ENCODE results near the gene ZC3H15. TPM values are rescaled to one million over a fixed set of nuclear protein-coding genes. Genes with fewer than 3 reads are reported as not detected.
"Not testable (repeated sequence)": the region's sequence is repeated elsewhere in the genome, so short reads cannot be mapped to it uniquely, and the experiment has no call there.

The ZC3H15 gene
- total RNA-seq, 2 experiments from 2014 or later, result 82.5 to 87.1 TPM

DNA sequence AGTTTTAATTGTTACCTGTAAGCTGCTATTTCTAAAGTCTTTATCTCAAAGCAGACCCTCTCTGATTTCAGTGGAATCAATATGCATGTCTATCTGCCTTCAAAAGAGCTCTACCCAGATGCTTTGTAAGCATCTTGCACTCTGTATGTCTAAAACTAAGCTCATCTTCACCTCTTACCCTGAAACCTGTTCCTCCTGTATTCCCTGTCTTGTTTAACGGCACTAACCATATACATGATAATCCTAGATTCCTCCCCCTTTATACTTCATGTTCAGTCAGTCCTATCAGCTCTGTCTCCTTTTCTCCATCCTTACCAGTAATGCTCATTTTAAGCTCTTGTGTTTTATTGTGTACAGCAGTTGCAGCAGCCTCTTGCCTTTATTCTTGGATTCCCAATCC is 12.8 kb downstream of the ZC3H15 start:
- no peaks in the 10 kb centered on the region for H3K9me3 Mint-ChIP-seq
- H3K4me1 Mint-ChIP-seq (ENCODE audit: low read depth), result peaks cover 22% of the 10 kb centered on the region
- POLR2A ChIA-PET, result no interaction called here
- CTCF ChIA-PET, result interaction anchor here (1.1 kb wide), 1 partner anchor 11 kb away, joined by 3 read pairs; no protein-coding TSS in a partner anchor
- H3K27me3 Mint-ChIP-seq, result no peaks in the 10 kb centered on the region
- peaks cover 29% of the 10 kb centered on the region for H3K36me3 Mint-ChIP-seq
- no peak for DNase-seq
- no peak overlapping the region for H3K27ac Mint-ChIP-seq
- intact Hi-C loops (cut with micrococcal nuclease), result no loop called here
- H3K4me3 Mint-ChIP-seq, result no peak overlapping the region

DNA sequence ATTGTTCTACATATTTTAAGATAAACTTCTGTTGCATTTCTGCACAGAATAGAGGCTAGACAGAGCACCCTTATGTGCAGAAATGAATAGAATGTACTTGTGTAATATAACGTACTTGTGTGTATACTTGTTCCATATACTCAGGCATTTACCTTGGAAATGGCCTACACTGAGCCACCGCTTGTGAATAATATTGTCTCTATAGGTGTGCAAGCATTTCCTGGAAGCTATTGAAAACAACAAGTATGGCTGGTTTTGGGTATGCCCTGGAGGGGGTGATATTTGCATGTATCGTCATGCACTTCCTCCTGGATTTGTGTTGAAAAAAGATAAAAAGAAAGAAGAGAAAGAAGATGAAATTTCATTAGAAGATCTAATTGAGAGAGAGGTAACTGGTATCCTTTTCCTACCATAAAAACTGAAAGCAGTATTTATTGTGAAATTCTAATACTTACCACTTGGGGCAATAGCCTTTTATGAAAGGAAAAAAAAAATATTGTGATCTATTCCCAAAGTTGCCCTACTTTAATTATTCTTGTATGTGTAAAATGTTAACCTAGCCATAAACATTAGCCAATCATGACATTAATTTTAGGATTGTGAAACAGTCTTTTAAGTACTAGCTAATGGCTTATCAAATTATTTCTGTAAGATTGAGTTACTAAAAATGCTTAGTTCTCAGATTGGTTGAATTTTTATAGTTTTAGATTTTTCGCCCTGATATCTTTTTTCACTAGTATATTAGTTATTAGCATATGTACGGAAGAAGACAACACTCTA is 18.0 kb downstream of the ZC3H15 start:
- ChIA-PET CTCF (interaction anchor here (0.7 to 4.5 kb wide), 15 partner anchors 9 to 277 kb away, joined by 3 to 95 read pairs (median 4); partner anchors contain the start of gene ITGAV), POLR2A (interaction anchor here (1.0 kb wide), 1 partner anchor 10 kb away, joined by 4 read pairs; no protein-coding TSS in a partner anchor)
- Mint-ChIP-seq H3K27ac (no peak overlapping the region), H3K36me3 (peaks cover 52% of the 10 kb centered on the region), H3K4me1 (ENCODE audit: low read depth) (peaks cover 7% of the 10 kb centered on the region), H3K4me3 (no peak overlapping the region), H3K27me3 (no peaks in the 10 kb centered on the region), H3K9me3 (no peaks in the 10 kb centered on the region)
- intact Hi-C loops (cut with micrococcal nuclease), result loop anchor here (1.0 kb wide), 1 partner anchor 137 kb away; no protein-coding TSS in a partner anchor
- DNase-seq, result no peak

DNA sequence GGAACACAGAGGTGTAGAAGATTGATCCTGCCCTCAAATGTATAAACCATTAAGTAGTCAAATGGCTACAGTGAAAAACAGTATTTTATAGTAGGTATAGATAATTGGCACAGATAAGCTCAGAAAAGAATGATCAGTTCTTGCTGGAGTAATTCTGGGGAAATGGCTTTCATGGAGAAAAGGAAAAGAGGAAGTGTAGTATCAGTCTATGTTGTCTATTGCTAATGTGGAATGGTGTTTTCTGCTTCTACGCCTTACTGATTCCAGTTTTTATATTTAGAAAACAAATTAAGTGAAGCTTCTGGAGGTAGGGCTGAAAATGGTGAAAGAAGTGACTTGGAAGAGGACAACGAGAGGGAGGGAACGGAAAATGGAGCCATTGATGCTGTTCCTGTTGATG is 22.2 kb downstream of the ZC3H15 start:
- ChIA-PET POLR2A (no interaction called here), CTCF (interaction anchor here (1.2 kb wide), 1 partner anchor 12 kb away, joined by 3 read pairs; no protein-coding TSS in a partner anchor)
- H3K36me3 Mint-ChIP-seq, result peaks cover 41% of the 10 kb centered on the region
- H3K4me1 Mint-ChIP-seq (ENCODE audit: low read depth), result peaks cover 4% of the 10 kb centered on the region
- H3K9me3 Mint-ChIP-seq, result no peaks in the 10 kb centered on the region
- no peak overlapping the region for H3K4me3 Mint-ChIP-seq
- H3K27me3 Mint-ChIP-seq, result no peaks in the 10 kb centered on the region
- intact Hi-C loops (cut with micrococcal nuclease), result no loop called here
- no peak for DNase-seq
- no peak overlapping the region for H3K27ac Mint-ChIP-seq

DNA sequence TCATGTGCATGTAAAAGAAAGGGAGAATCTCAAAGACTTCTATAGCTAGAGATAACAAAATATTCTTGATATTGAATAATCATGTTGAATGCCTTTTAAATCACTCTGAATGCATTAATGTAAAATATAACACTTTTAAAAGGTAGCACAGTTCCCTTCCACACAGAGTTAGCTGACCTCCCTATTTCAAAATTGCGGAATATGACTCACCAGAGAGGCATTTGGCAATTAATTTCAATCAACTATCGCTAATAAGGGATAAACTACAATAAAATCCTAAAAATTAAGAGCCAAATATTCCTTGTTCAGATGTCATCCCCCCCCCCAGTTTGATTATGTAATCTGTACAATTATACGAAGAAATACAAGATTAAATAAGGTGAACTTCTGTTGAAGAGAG is 29.3 kb downstream of the ZC3H15 start:
- intact Hi-C loops (cut with micrococcal nuclease), result no loop called here
- no peak overlapping the region for H3K4me3 Mint-ChIP-seq
- H3K27ac Mint-ChIP-seq, result no peak overlapping the region
- H3K9me3 Mint-ChIP-seq, result no peaks in the 10 kb centered on the region
- CTCF ChIA-PET, result no interaction called here
- POLR2A ChIA-PET, result no interaction called here
- no peak for DNase-seq
- no peaks in the 10 kb centered on the region for H3K4me1 Mint-ChIP-seq (ENCODE audit: low read depth)
- H3K27me3 Mint-ChIP-seq, result no peaks in the 10 kb centered on the region
- peaks cover 22% of the 10 kb centered on the region for H3K36me3 Mint-ChIP-seq

DNA sequence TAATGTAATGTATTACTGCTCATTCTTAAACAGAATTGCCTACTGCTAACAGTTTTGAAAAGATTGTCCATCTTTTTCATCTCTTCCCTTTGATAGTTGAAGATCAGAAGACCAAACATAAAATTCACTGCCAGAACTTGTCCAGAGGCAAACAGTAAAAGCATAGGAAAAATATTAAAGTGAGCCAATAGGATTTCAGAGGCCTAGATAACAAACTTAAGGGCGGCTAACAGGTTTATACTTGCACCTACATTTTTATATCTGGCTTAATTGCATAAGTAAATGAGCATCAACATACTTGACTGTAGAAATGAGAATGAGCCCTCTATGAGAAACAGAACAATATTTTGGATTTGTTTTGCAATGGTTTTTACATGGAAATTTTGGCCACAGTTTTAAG is 30.3 kb downstream of the ZC3H15 start:
- Mint-ChIP-seq H3K36me3 (peaks cover 33% of the 10 kb centered on the region), H3K4me1 (ENCODE audit: low read depth) (no peaks in the 10 kb centered on the region), H3K27me3 (no peaks in the 10 kb centered on the region), H3K9me3 (no peaks in the 10 kb centered on the region), H3K27ac (no peak overlapping the region), H3K4me3 (no peak overlapping the region)
- POLR2A ChIA-PET, result no interaction called here
- CTCF ChIA-PET, result interaction anchor here (1.3 kb wide), 1 partner anchor 12 kb away, joined by 4 read pairs; no protein-coding TSS in a partner anchor
- intact Hi-C loops (cut with micrococcal nuclease), result no loop called here
- DNase-seq, result no peak

DNA sequence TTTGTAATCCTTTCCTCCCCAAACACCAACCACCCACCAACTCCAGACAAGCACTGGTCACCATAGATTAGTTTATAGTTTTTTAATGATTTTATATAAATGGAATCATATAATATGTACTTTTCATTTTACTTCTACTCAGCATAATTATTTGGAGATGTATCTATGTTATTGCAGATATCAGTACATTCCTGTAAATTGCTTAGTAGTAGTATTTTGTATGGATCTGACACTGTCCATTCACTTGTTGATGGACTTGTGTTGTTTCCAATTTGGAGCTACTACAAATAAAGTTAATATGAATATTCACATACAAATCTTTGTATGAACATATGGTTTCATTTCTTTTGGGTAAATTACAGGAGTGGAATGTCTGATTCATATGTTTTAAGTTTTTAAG is 31.0 kb downstream of the ZC3H15 start:
- ChIA-PET POLR2A (no interaction called here), CTCF (interaction anchor here (1.3 kb wide), 1 partner anchor 13 kb away, joined by 4 read pairs; no protein-coding TSS in a partner anchor)
- Mint-ChIP-seq H3K9me3 (no peaks in the 10 kb centered on the region), H3K36me3 (peaks cover 35% of the 10 kb centered on the region), H3K27ac (no peak overlapping the region), H3K4me3 (no peak overlapping the region), H3K4me1 (ENCODE audit: low read depth) (no peaks in the 10 kb centered on the region), H3K27me3 (no peaks in the 10 kb centered on the region)
- DNase-seq, result no peak
- intact Hi-C loops (cut with micrococcal nuclease), result no loop called here

DNA sequence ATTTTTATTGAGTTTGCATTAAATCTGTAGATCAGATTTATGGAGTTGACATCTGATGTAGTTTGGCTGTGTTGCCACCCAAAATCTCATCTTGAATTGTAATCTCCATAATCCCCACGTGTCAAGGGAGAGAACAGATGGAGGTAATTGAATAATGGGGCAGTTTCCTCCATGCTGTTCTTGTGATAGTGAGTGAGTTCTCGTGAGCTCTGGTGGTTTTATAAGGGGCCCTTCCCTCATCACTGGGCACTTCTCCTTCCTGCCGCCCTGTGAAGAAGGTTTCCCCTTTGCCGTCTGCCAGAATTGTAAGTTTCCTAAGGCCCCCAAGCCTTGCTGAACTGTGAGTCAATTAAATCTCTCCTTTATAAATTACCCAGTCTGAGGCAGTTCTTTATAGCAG is 32.2 kb downstream of the ZC3H15 start:
- Mint-ChIP-seq H3K27me3 (no peaks in the 10 kb centered on the region), H3K4me3 (no peak overlapping the region), H3K27ac (no peak overlapping the region), H3K4me1 (ENCODE audit: low read depth) (no peaks in the 10 kb centered on the region), H3K9me3 (no peaks in the 10 kb centered on the region), H3K36me3 (peaks cover 32% of the 10 kb centered on the region)
- ChIA-PET CTCF (no interaction called here), POLR2A (no interaction called here)
- no peak for DNase-seq
- intact Hi-C loops (cut with micrococcal nuclease), result no loop called here

DNA sequence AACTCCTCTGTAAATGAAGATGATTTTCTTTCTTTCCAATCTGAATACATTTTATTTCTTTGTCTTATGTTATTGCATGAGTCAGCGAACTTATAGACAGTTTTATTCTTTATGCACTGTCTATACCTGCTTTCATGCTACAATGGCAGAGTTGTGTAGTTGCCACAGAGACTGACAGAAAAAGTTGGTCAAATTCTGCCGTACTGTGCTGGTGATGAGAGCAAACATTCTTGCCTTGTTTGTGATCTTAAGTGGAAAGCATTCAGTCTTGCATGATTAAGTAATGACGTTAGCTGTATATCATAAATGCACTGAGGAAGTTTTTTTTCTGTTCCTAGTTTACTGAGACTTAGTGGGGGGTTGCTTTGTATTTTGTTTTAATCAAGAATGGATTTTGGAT is 32.9 kb downstream of the ZC3H15 start:
- ChIA-PET CTCF (no interaction called here), POLR2A (no interaction called here)
- Mint-ChIP-seq H3K27me3 (no peaks in the 10 kb centered on the region), H3K27ac (no peak overlapping the region), H3K4me3 (no peak overlapping the region), H3K9me3 (no peaks in the 10 kb centered on the region), H3K4me1 (ENCODE audit: low read depth) (no peaks in the 10 kb centered on the region), H3K36me3 (peaks cover 29% of the 10 kb centered on the region)
- DNase-seq, result no peak
- intact Hi-C loops (cut with micrococcal nuclease), result no loop called here

DNA sequence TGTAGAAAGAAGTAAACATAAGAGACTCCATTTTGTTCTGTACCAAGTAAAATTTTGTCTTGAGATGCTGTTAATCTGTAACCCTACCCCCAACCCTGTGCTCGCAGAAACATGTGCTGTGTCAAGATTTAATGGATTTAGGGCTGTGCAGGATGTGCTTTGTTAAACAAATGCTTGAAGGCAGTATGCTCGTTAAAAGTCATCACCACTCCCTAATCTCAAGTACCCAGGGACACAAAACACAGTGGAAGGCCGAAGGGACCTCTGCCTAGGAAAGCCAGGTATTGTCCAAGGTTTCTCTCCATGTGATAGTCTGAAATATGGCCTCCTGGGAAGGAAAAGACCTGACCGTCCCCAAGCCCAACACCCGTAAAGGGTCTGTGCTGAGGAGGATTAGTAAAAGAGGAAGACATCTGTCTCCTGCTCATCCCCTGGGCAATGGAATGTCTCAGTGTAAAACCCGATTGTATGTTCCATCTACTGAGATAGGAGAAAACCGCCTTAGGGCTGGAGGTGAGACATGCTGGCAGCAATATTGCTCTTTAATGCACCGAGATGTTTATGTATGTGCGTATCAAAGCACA is 35.6 kb downstream of the ZC3H15 start:
- DNase-seq; intact Hi-C loops (cut with micrococcal nuclease); H3K27ac Mint-ChIP-seq; H3K27me3 Mint-ChIP-seq; H3K4me1 Mint-ChIP-seq (ENCODE audit: low read depth); H3K9me3 Mint-ChIP-seq; H3K4me3 Mint-ChIP-seq; POLR2A ChIA-PET; CTCF ChIA-PET: not testable (repeated sequence)
- peaks cover 24% of the 10 kb centered on the region for H3K36me3 Mint-ChIP-seq

DNA sequence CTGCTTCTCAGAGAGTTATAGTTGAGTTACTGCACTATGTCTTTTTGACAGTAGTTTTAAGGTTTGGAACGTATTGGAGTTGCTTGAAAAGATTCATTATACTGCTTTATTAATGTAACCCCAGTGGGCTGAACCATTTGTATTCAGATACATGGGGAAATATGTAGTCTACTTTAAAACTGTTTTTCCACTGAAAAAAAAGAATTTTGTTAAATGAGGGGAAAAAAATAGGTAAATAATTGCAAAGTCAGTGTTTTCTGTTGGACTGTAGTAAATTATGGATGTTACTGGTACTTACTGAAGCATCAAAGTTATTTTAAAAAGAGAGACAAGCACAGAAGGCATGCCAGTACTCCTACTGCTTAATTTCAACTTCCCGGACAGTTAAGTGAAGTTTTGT is 36.4 kb downstream of the ZC3H15 start:
- intact Hi-C loops (cut with micrococcal nuclease), result no loop called here
- Mint-ChIP-seq H3K9me3 (no peaks in the 10 kb centered on the region), H3K4me3 (no peak overlapping the region), H3K36me3 (peaks cover 21% of the 10 kb centered on the region), H3K27me3 (no peaks in the 10 kb centered on the region), H3K27ac (no peak overlapping the region), H3K4me1 (ENCODE audit: low read depth) (no peaks in the 10 kb centered on the region)
- DNase-seq, result no peak
- ChIA-PET POLR2A (no interaction called here), CTCF (no interaction called here)

DNA sequence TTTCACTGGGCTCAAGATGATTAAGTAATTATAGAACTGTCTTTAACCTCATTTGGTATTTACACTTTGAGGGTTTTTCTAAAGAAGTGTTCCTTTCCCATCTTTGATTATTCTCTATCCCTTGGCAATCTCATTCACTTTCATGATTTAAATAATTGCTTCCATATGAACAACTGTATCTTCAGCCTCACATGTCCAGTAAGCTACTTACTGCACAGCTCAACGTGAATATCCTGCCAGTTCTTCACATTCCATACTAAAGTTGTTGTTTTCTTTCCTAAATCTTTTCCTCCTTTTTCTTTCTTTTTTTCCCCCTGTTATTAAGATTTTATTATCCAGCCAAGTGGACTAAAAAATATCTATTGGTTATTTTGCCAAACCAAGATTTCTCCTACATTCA is 37.7 kb downstream of the ZC3H15 start:
- intact Hi-C loops (cut with micrococcal nuclease), result no loop called here

DNA sequence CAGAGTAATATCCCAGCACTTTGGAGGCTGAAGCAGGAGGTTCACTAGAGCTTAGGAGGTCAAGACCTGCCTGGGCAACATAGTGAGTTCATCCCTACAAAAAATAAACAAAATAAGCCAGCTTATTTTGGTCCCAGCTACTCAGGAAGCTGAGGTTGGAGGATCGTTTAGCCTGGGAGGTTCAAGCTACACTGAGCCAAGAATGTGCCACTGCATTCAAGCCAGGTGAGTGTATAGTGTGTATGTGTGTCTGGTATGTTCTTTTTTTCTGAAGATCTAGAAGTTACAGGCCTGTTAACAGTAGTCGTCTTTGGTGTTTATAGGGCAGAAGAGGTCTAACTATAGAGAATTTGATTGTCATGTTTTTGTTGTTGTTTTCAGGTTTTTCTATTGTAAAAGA is 40.2 kb downstream of the ZC3H15 start:
- intact Hi-C loops (cut with micrococcal nuclease), result no loop called here
- POLR2A ChIA-PET, result no interaction called here
- H3K27ac Mint-ChIP-seq, result no peak overlapping the region
- no peak for DNase-seq
- peaks cover 4% of the 10 kb centered on the region for H3K36me3 Mint-ChIP-seq
- CTCF ChIA-PET, result no interaction called here
- H3K27me3 Mint-ChIP-seq, result no peaks in the 10 kb centered on the region
- no peaks in the 10 kb centered on the region for H3K4me1 Mint-ChIP-seq (ENCODE audit: low read depth)
- no peaks in the 10 kb centered on the region for H3K9me3 Mint-ChIP-seq
- H3K4me3 Mint-ChIP-seq, result no peak overlapping the region

More for the DNA sequence above, 37.7 kb downstream of the ZC3H15 start:
- H3K27ac Mint-ChIP-seq, result no peak overlapping the region
- no peaks in the 10 kb centered on the region for H3K27me3 Mint-ChIP-seq
- H3K4me3 Mint-ChIP-seq, result no peak overlapping the region
- no peak for DNase-seq
- peaks cover 19% of the 10 kb centered on the region for H3K36me3 Mint-ChIP-seq
- ChIA-PET POLR2A (no interaction called here), CTCF (no interaction called here)
- no peaks in the 10 kb centered on the region for H3K9me3 Mint-ChIP-seq
- no peaks in the 10 kb centered on the region for H3K4me1 Mint-ChIP-seq (ENCODE audit: low read depth)

DNA sequence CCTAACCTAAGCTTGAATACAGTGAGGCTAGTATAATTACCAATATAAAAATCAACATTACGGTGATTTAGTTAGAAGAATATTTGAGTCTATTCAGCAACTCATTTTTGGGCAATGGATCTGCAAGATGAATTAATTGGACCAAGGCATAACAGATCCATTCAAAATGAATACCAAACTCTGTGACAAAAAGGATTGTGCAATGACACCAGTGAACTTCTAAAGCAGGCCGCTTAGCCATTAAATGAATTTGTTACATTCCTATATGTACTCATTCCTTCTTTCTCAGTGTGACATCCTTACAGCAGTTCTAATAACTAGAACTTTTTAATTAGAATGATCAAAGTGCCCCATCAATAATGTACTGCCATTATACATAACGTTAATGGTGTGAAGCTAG is 44.3 kb downstream of the ZC3H15 start:
- no peaks in the 10 kb centered on the region for H3K36me3 Mint-ChIP-seq
- DNase-seq, result no peak
- H3K9me3 Mint-ChIP-seq, result no peaks in the 10 kb centered on the region
- CTCF ChIA-PET, result no interaction called here
- H3K27me3 Mint-ChIP-seq, result no peaks in the 10 kb centered on the region
- no peaks in the 10 kb centered on the region for H3K4me1 Mint-ChIP-seq (ENCODE audit: low read depth)
- intact Hi-C loops (cut with micrococcal nuclease), result no loop called here
- POLR2A ChIA-PET, result no interaction called here
- H3K27ac Mint-ChIP-seq, result no peak overlapping the region
- H3K4me3 Mint-ChIP-seq, result no peak overlapping the region

All from activated CD4-positive, alpha-beta memory T cell treated with anti-CD3 and anti-CD28 coated beads for 36 hours (primary cell).